HepG2 (cell line): ENCODE results near the gene NR1I2. TPM values are rescaled to one million over a fixed set of nuclear protein-coding genes. Genes with fewer than 3 reads are reported as not detected.
A peak's percentile ranks its signal among the peaks of the same experiment; 100 is the strongest.

Source experiments
- ATF1 ChIP-seq: IDR thresholded peaks from 2 replicates; pipeline ENCODE4 v1.6.1; 2016; ENCODE audit warnings: mild to moderate bottlenecking, control low read depth
- CSRNP1 ChIP-seq: sonication (generic); formaldehyde crosslinking; IDR thresholded peaks from 2 replicates; pipeline ENCODE4 v1.8.1; 2023; ENCODE audit warnings: mild to moderate bottlenecking, missing genetic modification reagents
- ELF4 ChIP-seq: sonication (generic); formaldehyde crosslinking; IDR thresholded peaks from 2 replicates; pipeline ENCODE4 v1.5.0; 2020; ENCODE audit warnings: missing genetic modification reagents, mild to moderate bottlenecking, moderate library complexity, borderline replicate concordance
- FIP1L1 ChIP-seq: fragments of 200-400 bp; formaldehyde crosslinking; IDR thresholded peaks from 2 replicates; pipeline ENCODE4 v1.6.1; 2018; ENCODE audit warnings: low read depth, mild to moderate bottlenecking, low read length, moderate library complexity, borderline replicate concordance; ENCODE audit not compliant: insufficient read depth
- GFI1 ChIP-seq: sonication (generic); formaldehyde crosslinking; IDR thresholded peaks from 2 replicates; pipeline ENCODE4 v1.5.0; 2020; ENCODE audit warnings: missing genetic modification reagents, mild to moderate bottlenecking, borderline replicate concordance
- HOXD1 ChIP-seq: sonication (generic); formaldehyde crosslinking; IDR thresholded peaks from 2 replicates; pipeline ENCODE4 v1.5.0; 2020; ENCODE audit warnings: missing genetic modification reagents
- KAT7 ChIP-seq: IDR thresholded peaks from 2 replicates; pipeline ENCODE4 v1.6.1; 2018; ENCODE audit warnings: borderline replicate concordance, missing compliant biosample characterization
- KDM3A ChIP-seq: IDR thresholded peaks from 2 replicates; pipeline ENCODE4 v1.6.1; 2018; ENCODE audit warnings: low read depth, missing compliant biosample characterization
- MTA1 ChIP-seq: sonication (generic); formaldehyde crosslinking; IDR thresholded peaks from 2 replicates; pipeline ENCODE4 v1.4.0; 2020; ENCODE audit warnings: missing genetic modification reagents, mild to moderate bottlenecking, borderline replicate concordance
- PAWR ChIP-seq: sonication (generic); formaldehyde crosslinking; IDR thresholded peaks from 2 replicates; pipeline ENCODE4 v1.4.0; 2020; ENCODE audit warnings: missing genetic modification reagents, mild to moderate bottlenecking, borderline replicate concordance
- RELA ChIP-seq: sonication (generic); formaldehyde crosslinking; IDR thresholded peaks from 2 replicates; pipeline ENCODE4 v1.4.0; 2020; ENCODE audit warnings: missing genetic modification reagents
- RNF219 ChIP-seq: sonication (generic); formaldehyde crosslinking; IDR thresholded peaks from 2 replicates; pipeline ENCODE4 v1.5.0; 2020; ENCODE audit warnings: mild to moderate bottlenecking, missing genetic modification reagents
- SKI ChIP-seq: fragments of 450-650 bp; IDR thresholded peaks from one replicate; pipeline ENCODE4 v1.6.1; 2018; ENCODE audit warnings: mild to moderate bottlenecking; ENCODE audit not compliant: partially characterized antibody
- SNAPC4 ChIP-seq: sonication (generic); formaldehyde crosslinking; IDR thresholded peaks from 2 replicates; pipeline ENCODE4 v1.4.0; 2020; ENCODE audit warnings: mild to moderate bottlenecking, missing genetic modification reagents
- SP1 ChIP-seq, 2 experiments: fragments of 450-650 bp in 1 of 2; sonication (generic) in 1 of 2; formaldehyde crosslinking in 1 of 2; IDR thresholded peaks; 2 replicates each; pipeline versions ENCODE4 v1.4.0 to v1.6.1; 2016 to 2020; ENCODE audit warnings: missing genetic modification reagents in 1 of 2
- ZNF282 ChIP-seq: fragments of 450-650 bp; IDR thresholded peaks from 2 replicates; pipeline ENCODE4 v1.6.1; 2018; ENCODE audit not compliant: partially characterized antibody
- ZNF597 ChIP-seq: sonication (generic); formaldehyde crosslinking; IDR thresholded peaks from 2 replicates; pipeline ENCODE4 v1.5.0; 2020; ENCODE audit warnings: missing genetic modification reagents
- ZNF598 ChIP-seq: sonication (generic); formaldehyde crosslinking; IDR thresholded peaks from 2 replicates; pipeline ENCODE4 v1.5.1; 2020; ENCODE audit warnings: mild to moderate bottlenecking, missing genetic modification reagents, borderline replicate concordance
- ZNF747 ChIP-seq: sonication (generic); formaldehyde crosslinking; IDR thresholded peaks from 2 replicates; pipeline ENCODE4 v1.8.1; 2023; ENCODE audit warnings: missing genetic modification reagents, mild to moderate bottlenecking, borderline replicate concordance
- ZNF878 ChIP-seq: sonication (generic); formaldehyde crosslinking; IDR thresholded peaks from 2 replicates; pipeline ENCODE4 v1.8.1; 2023; ENCODE audit warnings: mild to moderate bottlenecking, missing genetic modification reagents, moderate library complexity
- polyA plus RNA-seq, 8 experiments: library from polyadenylated mRNA; depleted of rRNA in 3 of 8; stranded (reverse) in 7 of 8; unstranded in 1 of 8; fragments of >200 nt; fragmentation: Illumina TruSeq in 4 of 8; extraction: Trizol in 4 of 8; gene quantifications; 2 replicates each; pipeline versions ENCODE4 v1.2.1 to v1.2.3, GENCODE V29; 2011 to 2016; ENCODE audit warnings: low read depth in 4 of 8, missing spikeins in 1 of 8, mixed read lengths in 1 of 8; ENCODE audit not compliant: insufficient read depth in 1 of 8
- total RNA-seq, 5 experiments: library from RNA; depleted of rRNA; stranded (reverse); fragments of >200 nt; fragmentation: Illumina TruSeq; extraction: Trizol; gene quantifications; 2 replicates each; pipeline ENCODE4 v1.2.3, GENCODE V29; 2016; ENCODE audit warnings: low read depth in 1 of 5

Gene NR1I2
- total and polyA plus RNA-seq, 2 of the 13 experiments (the other 11 are each of a cell fraction or from before 2014, with no cell fraction given), result 8.8 to 13.4 TPM

GRCh38 chr3:119794971-119795612, 13.2 kb downstream of the NR1I2 start (continued):
- TF ChIP-seq MTA1 (CRISPR knock-in tag) (peak; percentile 93), HOXD1 (CRISPR knock-in tag) (0 out of 2 replicates have a peak, but pooled peaks have one; percentile 64), ZNF597 (CRISPR knock-in tag) (no peak), ZNF747 (CRISPR knock-in tag) (no peak), FIP1L1 (no peak), SKI (peak; percentile 96), RNF219 (no peak), ZNF598 (CRISPR knock-in tag) (no peak), CSRNP1 (CRISPR knock-in tag) (no peak), ZNF282 (no peak), ZNF878 (CRISPR knock-in tag) (no peak), GFI1 (CRISPR knock-in tag) (peak; percentile 70), SP1 (IDR thresholded peaks at IDR 0.05) (no peak), SP1 (CRISPR knock-in tag; IDR thresholded peaks at IDR 0.05) (peak; percentile 61), KDM3A (CRISPR knock-in tag) (0 out of 2 replicates have a peak, but pooled peaks have one; percentile 46), ATF1 (CRISPR knock-in tag) (0 out of 2 replicates have a peak, but pooled peaks have one; percentile 42), KAT7 (CRISPR knock-in tag) (0 out of 2 replicates have a peak, but pooled peaks have one; percentile 43), RELA (CRISPR knock-in tag) (no peak), ELF4 (no peak), PAWR (CRISPR knock-in tag) (no peak), SNAPC4 (CRISPR knock-in tag) (no peak)
